IPS-20b (cell line): ENCODE results near the gene FAM50A.

Experiments used
- H3K27ac ChIP-seq: one replicate; pipeline ENCODE4 v1.5.1; 2013; ENCODE audit warnings: low read length
- H3K27me3 ChIP-seq: 2 replicates; pipeline ENCODE4 v1.6.1; 2013; ENCODE audit warnings: mild to moderate bottlenecking, low read length, inconsistent platforms; ENCODE audit not compliant: insufficient read depth
- H3K36me3 ChIP-seq: 2 replicates; pipeline ENCODE4 v1.6.1; 2013; ENCODE audit warnings: low read depth, mild to moderate bottlenecking, inconsistent platforms, low read length, moderate library complexity; ENCODE audit not compliant: insufficient read depth
- H3K4me1 ChIP-seq: 2 replicates; pipeline ENCODE4 v1.6.1; 2013; ENCODE audit warnings: mild to moderate bottlenecking, control low read depth, inconsistent platforms, low read length, moderate library complexity; ENCODE audit not compliant: insufficient read depth
- H3K4me3 ChIP-seq: 2 replicates; pipeline ENCODE4 v1.5.1; 2013; ENCODE audit warnings: mild to moderate bottlenecking, low read length, inconsistent platforms
- H3K9ac ChIP-seq: 2 replicates; pipeline ENCODE4 v1.6.1; 2013; ENCODE audit warnings: low read depth, mild to moderate bottlenecking, inconsistent platforms, low read length, moderate library complexity
- H3K9me3 ChIP-seq: 2 replicates; pipeline ENCODE4 v1.6.1; 2013; ENCODE audit warnings: mild to moderate bottlenecking, low read depth, low read length, inconsistent platforms; ENCODE audit not compliant: insufficient read depth

Gene FAM50A

GRCh38 chrX:154434394-154435168 lies 9.4 kb upstream of the FAM50A start:
- H3K9me3 ChIP-seq: no peaks in the 10 kb centered on the region
- peaks cover 14% of the 10 kb centered on the region for H3K36me3 ChIP-seq

GRCh38 chrX:154435171-154435733 lies 8.7 kb upstream of the FAM50A start:
- Histone ChIP-seq H3K4me1 (no peaks in the 10 kb centered on the region), H3K9ac (no peak overlapping the region), H3K27ac (no peak overlapping the region)

More at GRCh38 chrX:154434394-154435168, 9.4 kb upstream of the FAM50A start:
- Histone ChIP-seq H3K27me3 (no peaks in the 10 kb centered on the region), H3K4me1 (no peaks in the 10 kb centered on the region), H3K4me3 (no peak overlapping the region), H3K9ac (no peak overlapping the region), H3K27ac (no peak overlapping the region)

GRCh38 chrX:154436374-154436982 lies 7.5 kb upstream of the FAM50A start:
- peak overlapping the region; percentile 45; the same call in 1 of the 2 replicates for H3K9ac ChIP-seq
- no peak overlapping the region for H3K27ac ChIP-seq
- peaks cover 25% of the 10 kb centered on the region for H3K36me3 ChIP-seq
- H3K27me3 ChIP-seq: no peaks in the 10 kb centered on the region
- H3K4me3 ChIP-seq: peak overlapping the region; percentile 52
- no peaks in the 10 kb centered on the region for H3K9me3 ChIP-seq
- no peaks in the 10 kb centered on the region for H3K4me1 ChIP-seq

More at GRCh38 chrX:154435171-154435733, 8.7 kb upstream of the FAM50A start:
- Histone ChIP-seq H3K36me3 (peaks cover 16% of the 10 kb centered on the region), H3K9me3 (no peaks in the 10 kb centered on the region), H3K27me3 (no peaks in the 10 kb centered on the region), H3K4me3 (no peak overlapping the region)

GRCh38 chrX:154436983-154437752 lies 6.8 kb upstream of the FAM50A start, which contains the start of gene GDI1:
Gene GDI1, plus strand, starts transcription at chrX:154437154. Its CDS starts 101 bp downstream, at chrX:154437255.
- no peaks in the 10 kb centered on the region for H3K27me3 ChIP-seq
- H3K36me3 ChIP-seq: peaks cover 25% of the 10 kb centered on the region
- no peak within 1 kb of the TSS for H3K27ac ChIP-seq

GRCh38 chrX:154437971-154438893 lies 5.7 kb upstream of the FAM50A start:
- H3K9me3 ChIP-seq: no peaks in the 10 kb centered on the region
- peak overlapping the region; percentile 58; the same call in 1 of the 2 replicates for H3K9ac ChIP-seq
- no peaks in the 10 kb centered on the region for H3K4me1 ChIP-seq
- H3K4me3 ChIP-seq: peak overlapping the region; percentile 75
- peaks cover 26% of the 10 kb centered on the region for H3K36me3 ChIP-seq
- H3K27me3 ChIP-seq: no peaks in the 10 kb centered on the region
- no peak overlapping the region for H3K27ac ChIP-seq

More at GRCh38 chrX:154436983-154437752, 6.8 kb upstream of the FAM50A start, which contains the start of gene GDI1:
- H3K9me3 ChIP-seq: no peaks in the 10 kb centered on the region
- peak within 1 kb of the TSS; percentile 75 for H3K4me3 ChIP-seq
- H3K9ac ChIP-seq: peak within 1 kb of the TSS; percentile 58; the same call in 1 of the 2 replicates
- no peaks in the 10 kb centered on the region for H3K4me1 ChIP-seq

- H3K27me3 ChIP-seq: no peaks in the 10 kb centered on the region
- peaks cover 26% of the 10 kb centered on the region for H3K36me3 ChIP-seq
- no peak overlapping the region for H3K27ac ChIP-seq
- no peaks in the 10 kb centered on the region for H3K4me1 ChIP-seq
- no peak overlapping the region for H3K9ac ChIP-seq
- no peaks in the 10 kb centered on the region for H3K9me3 ChIP-seq
- no peak overlapping the region for H3K4me3 ChIP-seq
These were observed 4.1 kb upstream of the FAM50A start for GRCh38 chrX:154439841-154440240.

GRCh38 chrX:154440623-154441357 lies 3.2 kb upstream of the FAM50A start:
- H3K4me1 ChIP-seq: no peaks in the 10 kb centered on the region
- H3K27me3 ChIP-seq: no peaks in the 10 kb centered on the region
- H3K4me3 ChIP-seq: no peak overlapping the region
- no peak overlapping the region for H3K9ac ChIP-seq
- no peaks in the 10 kb centered on the region for H3K9me3 ChIP-seq
- no peak overlapping the region for H3K27ac ChIP-seq
- H3K36me3 ChIP-seq: peaks cover 26% of the 10 kb centered on the region

GRCh38 chrX:154441564-154441963 lies 2.4 kb upstream of the FAM50A start:
- H3K4me3 ChIP-seq: no peak overlapping the region
- no peak overlapping the region for H3K9ac ChIP-seq
- no peak overlapping the region for H3K27ac ChIP-seq
- H3K36me3 ChIP-seq: peaks cover 26% of the 10 kb centered on the region
- no peaks in the 10 kb centered on the region for H3K27me3 ChIP-seq
- no peaks in the 10 kb centered on the region for H3K9me3 ChIP-seq
- no peaks in the 10 kb centered on the region for H3K4me1 ChIP-seq

GRCh38 chrX:154441984-154442707 lies 1.8 kb upstream of the FAM50A start:
- no peak overlapping the region for H3K9ac ChIP-seq
- H3K27me3 ChIP-seq: no peaks in the 10 kb centered on the region
- H3K36me3 ChIP-seq: peaks cover 26% of the 10 kb centered on the region
- no peak overlapping the region for H3K27ac ChIP-seq
- H3K4me1 ChIP-seq: no peaks in the 10 kb centered on the region
- no peaks in the 10 kb centered on the region for H3K9me3 ChIP-seq
- no peak overlapping the region for H3K4me3 ChIP-seq

- Histone ChIP-seq H3K36me3 (peaks cover 26% of the 10 kb centered on the region), H3K9me3 (no peaks in the 10 kb centered on the region), H3K4me1 (no peaks in the 10 kb centered on the region), H3K27ac (no peak overlapping the region), H3K4me3 (peak overlapping the region; percentile 54; the same call in 1 of the 2 replicates), H3K9ac (no peak overlapping the region; the same call in 1 of the 2 replicates), H3K27me3 (no peaks in the 10 kb centered on the region)
These were observed 446 bp upstream of the FAM50A start for GRCh38 chrX:154443479-154443910.
